ENCODE data around the gene P2RY8.

DNA sequence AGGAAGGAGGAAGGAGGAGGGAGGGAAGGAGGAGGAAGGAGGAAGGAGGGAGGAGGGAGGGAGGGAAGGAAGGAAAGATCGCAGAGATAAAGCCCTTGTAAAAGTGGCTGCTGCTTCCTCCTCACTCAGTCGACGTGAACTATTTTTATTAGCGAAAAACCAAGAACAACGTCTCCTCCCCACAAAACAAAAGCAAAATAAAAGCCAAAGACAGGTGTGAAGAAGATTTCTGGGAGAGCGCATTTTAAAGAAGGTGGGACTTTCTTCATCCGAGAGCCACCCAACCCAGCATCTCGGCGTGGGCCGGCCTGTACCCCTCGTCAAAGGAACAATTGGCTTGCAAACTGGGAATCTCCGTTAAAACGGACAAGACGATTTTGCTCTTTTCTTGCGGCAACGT, 43.6 kb downstream of the P2RY8 start:
- TF ChIP-seq, protein P1, sequence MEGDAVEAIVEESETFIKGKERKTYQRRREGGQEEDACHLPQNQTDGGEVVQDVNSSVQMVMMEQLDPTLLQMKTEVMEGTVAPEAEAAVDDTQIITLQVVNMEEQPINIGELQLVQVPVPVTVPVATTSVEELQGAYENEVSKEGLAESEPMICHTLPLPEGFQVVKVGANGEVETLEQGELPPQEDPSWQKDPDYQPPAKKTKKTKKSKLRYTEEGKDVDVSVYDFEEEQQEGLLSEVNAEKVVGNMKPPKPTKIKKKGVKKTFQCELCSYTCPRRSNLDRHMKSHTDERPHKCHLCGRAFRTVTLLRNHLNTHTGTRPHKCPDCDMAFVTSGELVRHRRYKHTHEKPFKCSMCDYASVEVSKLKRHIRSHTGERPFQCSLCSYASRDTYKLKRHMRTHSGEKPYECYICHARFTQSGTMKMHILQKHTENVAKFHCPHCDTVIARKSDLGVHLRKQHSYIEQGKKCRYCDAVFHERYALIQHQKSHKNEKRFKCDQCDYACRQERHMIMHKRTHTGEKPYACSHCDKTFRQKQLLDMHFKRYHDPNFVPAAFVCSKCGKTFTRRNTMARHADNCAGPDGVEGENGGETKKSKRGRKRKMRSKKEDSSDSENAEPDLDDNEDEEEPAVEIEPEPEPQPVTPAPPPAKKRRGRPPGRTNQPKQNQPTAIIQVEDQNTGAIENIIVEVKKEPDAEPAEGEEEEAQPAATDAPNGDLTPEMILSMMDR (IDR thresholded peaks at IDR 0.05), result no peak
- TF ChIP-seq EZH2 (IDR thresholded peaks at IDR 0.05), result no peak
- no peak for TF ChIP-seq EZH2phosphoT487 (IDR thresholded peaks at IDR 0.05)

All from neural progenitor cell (in vitro differentiated cells).